OCI-LY1 (cell line): Measurements from ENCODE around the gene SF3A1.

Source experiments
- H2AFZ ChIP-seq: fragments of 200-600 bp; sonication (generic), shearing (Covaris generic); 2 replicates; pipeline ENCODE4 v1.6.0; 2014; ENCODE audit warnings: antibody characterized with exemption, mild to moderate bottlenecking, low read length
- H3F3A ChIP-seq: fragments of 200-600 bp; sonication (generic), shearing (Covaris generic); 2 replicates; pipeline ENCODE4 v1.6.0; 2014; ENCODE audit warnings: mild to moderate bottlenecking, antibody characterized with exemption, low read length, moderate library complexity; ENCODE audit not compliant: insufficient read depth
- H3K27ac ChIP-seq: fragments of 200-600 bp; sonication (generic); 2 replicates; pipeline ENCODE4 v1.5.1; 2014; ENCODE audit warnings: low read length, mixed run types, mild to moderate bottlenecking, low read depth; ENCODE audit not compliant: poor library complexity, severe bottlenecking
- H3K27me3 ChIP-seq: fragments of 200-600 bp; sonication (generic); 2 replicates; pipeline ENCODE4 v1.6.0; 2014; ENCODE audit warnings: antibody characterized with exemption, mild to moderate bottlenecking, low read length, moderate library complexity; ENCODE audit not compliant: insufficient read depth
- H3K36me3 ChIP-seq: fragments of 200-600 bp; sonication (generic); 2 replicates; pipeline ENCODE4 v1.6.1; 2014; ENCODE audit warnings: mild to moderate bottlenecking, antibody characterized with exemption, low read length, moderate library complexity, mixed read lengths; ENCODE audit not compliant: insufficient read depth
- H3K4me1 ChIP-seq: fragments of 200-600 bp; sonication (generic); 2 replicates; pipeline ENCODE4 v1.5.1; 2014; ENCODE audit warnings: mild to moderate bottlenecking, low read length, moderate library complexity; ENCODE audit not compliant: insufficient read depth, severe bottlenecking
- H3K4me2 ChIP-seq: fragments of 200-600 bp; sonication (generic), shearing (Covaris generic); 2 replicates; pipeline ENCODE4 v1.6.1; 2014; ENCODE audit warnings: low read length
- H3K4me3 ChIP-seq: fragments of 200-600 bp; sonication (generic); 2 replicates; pipeline ENCODE4 v1.5.1; 2014; ENCODE audit warnings: low read length, low read depth, mild to moderate bottlenecking, mixed read lengths; ENCODE audit not compliant: poor library complexity, severe bottlenecking
- H3K79me2 ChIP-seq: fragments of 200-600 bp; shearing (Covaris generic); 2 replicates; pipeline ENCODE4 v1.6.1; 2016; ENCODE audit warnings: mixed run types, low read length, mixed read lengths; ENCODE audit not compliant: insufficient read depth
- H3K9ac ChIP-seq: fragments of 200-600 bp; sonication (generic), shearing (Covaris generic); 2 replicates; pipeline ENCODE4 v1.6.1; 2014; ENCODE audit warnings: mild to moderate bottlenecking, low read length, mixed read lengths
- H3K9me2 ChIP-seq: fragments of 200-600 bp; sonication (generic), shearing (Covaris generic); 2 replicates; pipeline ENCODE4 v1.6.1; 2014; ENCODE audit warnings: low read depth, mild to moderate bottlenecking, low read length, mixed read lengths
- H3K9me3 ChIP-seq: fragments of 200-600 bp; shearing (Covaris generic); 2 replicates; pipeline ENCODE4 v1.6.1; 2014; ENCODE audit warnings: low read length, mixed read lengths
- H4K20me1 ChIP-seq: fragments of 200-600 bp; sonication (generic), shearing (Covaris generic); 2 replicates; pipeline ENCODE4 v1.6.0; 2016; ENCODE audit warnings: mild to moderate bottlenecking, low read length; ENCODE audit not compliant: insufficient read depth
- EZH2 ChIP-seq: fragments of 200-600 bp; sonication (generic), shearing (Covaris generic); IDR thresholded peaks from 2 replicates; pipeline ENCODE4 v1.8.0; 2017; ENCODE audit warnings: borderline replicate concordance, mixed run types, mild to moderate bottlenecking, antibody characterized with exemption, low read length, moderate library complexity, mixed read lengths
- TF ChIP-seq, protein P1 (sequence below): fragments of 200-600 bp; sonication (generic), shearing (Covaris generic); IDR thresholded peaks from 2 replicates; pipeline ENCODE4 v1.5.1; 2017; ENCODE audit warnings: mild to moderate bottlenecking, antibody characterized with exemption, low read length, moderate library complexity, mixed read lengths

Gene SF3A1

DNA sequence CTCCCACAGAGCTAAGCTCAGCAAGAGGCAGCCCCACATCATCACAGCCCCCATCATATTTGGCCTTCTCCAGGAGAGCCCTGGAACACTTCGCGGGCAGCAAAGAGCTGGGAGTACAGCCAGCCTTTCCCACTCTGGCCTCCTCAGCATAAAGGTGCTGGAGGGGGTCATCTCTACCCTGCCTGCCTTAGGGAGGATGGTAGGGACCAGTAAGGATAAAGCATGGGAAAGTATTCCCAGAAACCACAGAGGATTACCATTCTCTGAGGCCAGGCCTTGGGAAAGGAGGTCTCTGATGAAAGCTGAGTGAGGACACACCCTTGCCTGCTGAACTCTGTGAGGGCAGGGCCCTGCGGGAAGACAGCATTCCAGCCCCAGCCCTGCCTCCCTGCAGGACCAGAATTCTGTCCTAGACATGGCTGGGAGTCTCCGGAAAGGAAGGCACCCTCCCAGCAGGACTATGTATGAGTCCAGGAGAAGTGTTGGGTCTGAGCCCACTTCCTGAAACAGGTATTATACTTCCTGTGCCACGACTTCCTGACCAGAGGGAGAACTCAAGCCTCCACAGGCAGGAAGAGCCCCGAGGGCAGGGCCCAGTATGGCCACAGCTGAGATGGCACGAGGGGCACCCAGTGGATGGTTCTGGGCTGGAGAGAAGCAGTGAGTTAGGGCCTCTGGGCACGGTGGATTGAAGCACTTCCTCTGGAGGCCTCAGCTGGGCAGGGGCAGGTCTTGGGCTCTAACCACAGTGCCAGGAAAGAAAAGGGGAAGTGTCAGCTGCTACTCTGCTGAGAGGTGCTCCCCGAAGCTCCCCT lies 54.5 kb downstream of the SF3A1 start:
- H3K4me1 ChIP-seq, result peaks cover 58% of the 10 kb centered on the region
- H3K9me3 ChIP-seq, result no peaks in the 10 kb centered on the region
- no peak overlapping the region for H3K4me3 ChIP-seq
- peak overlapping the region; percentile 5; the same call in 1 of the 2 replicates for H3K9ac ChIP-seq
- no peaks in the 10 kb centered on the region for H4K20me1 ChIP-seq
- peaks cover 17% of the 10 kb centered on the region; the same call in 1 of the 2 replicates for H3K36me3 ChIP-seq
- H3K9me2 ChIP-seq, result no peaks in the 10 kb centered on the region
- H3F3A ChIP-seq, result 0 out of 2 replicates have a peak, but pooled peaks cover 3% of the 10 kb centered on the region
- no peaks in the 10 kb centered on the region for H3K27me3 ChIP-seq
- no peaks in the 10 kb centered on the region for H3K79me2 ChIP-seq
- TF ChIP-seq, protein P1, sequence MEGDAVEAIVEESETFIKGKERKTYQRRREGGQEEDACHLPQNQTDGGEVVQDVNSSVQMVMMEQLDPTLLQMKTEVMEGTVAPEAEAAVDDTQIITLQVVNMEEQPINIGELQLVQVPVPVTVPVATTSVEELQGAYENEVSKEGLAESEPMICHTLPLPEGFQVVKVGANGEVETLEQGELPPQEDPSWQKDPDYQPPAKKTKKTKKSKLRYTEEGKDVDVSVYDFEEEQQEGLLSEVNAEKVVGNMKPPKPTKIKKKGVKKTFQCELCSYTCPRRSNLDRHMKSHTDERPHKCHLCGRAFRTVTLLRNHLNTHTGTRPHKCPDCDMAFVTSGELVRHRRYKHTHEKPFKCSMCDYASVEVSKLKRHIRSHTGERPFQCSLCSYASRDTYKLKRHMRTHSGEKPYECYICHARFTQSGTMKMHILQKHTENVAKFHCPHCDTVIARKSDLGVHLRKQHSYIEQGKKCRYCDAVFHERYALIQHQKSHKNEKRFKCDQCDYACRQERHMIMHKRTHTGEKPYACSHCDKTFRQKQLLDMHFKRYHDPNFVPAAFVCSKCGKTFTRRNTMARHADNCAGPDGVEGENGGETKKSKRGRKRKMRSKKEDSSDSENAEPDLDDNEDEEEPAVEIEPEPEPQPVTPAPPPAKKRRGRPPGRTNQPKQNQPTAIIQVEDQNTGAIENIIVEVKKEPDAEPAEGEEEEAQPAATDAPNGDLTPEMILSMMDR, result no peak
- no peak for TF ChIP-seq EZH2
- H3K4me2 ChIP-seq, result peak overlapping the region; percentile 28; the same call in 1 of the 2 replicates
- peak overlapping the region; percentile 99 for H3K27ac ChIP-seq
- no peak overlapping the region for H2AFZ ChIP-seq

DNA sequence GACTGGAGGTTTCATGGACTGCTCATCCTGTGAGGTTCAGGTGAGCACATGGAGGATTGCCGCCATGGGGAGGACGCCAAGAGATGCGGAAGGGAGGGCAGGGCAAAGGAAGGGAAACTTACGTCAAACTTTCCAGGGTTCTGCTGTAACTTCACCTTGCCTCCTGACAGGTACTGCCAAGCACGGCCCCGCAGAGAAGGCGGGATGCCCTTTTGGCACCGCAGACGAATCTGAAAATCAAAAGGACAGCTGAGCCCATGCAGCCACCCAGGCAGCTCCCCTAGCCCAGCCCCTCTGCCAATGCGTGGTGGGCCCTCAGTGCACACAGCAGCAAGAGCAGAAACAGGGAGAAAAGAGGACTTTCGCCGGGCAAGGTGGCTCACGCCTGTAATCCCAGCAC lies 57.4 kb downstream of the SF3A1 start:
- H3K27ac ChIP-seq, result no peak overlapping the region
- no peak overlapping the region for H3K4me2 ChIP-seq
- no peak overlapping the region for H3K4me3 ChIP-seq
- peaks cover 38% of the 10 kb centered on the region for H3K4me1 ChIP-seq
- no peaks in the 10 kb centered on the region for H3F3A ChIP-seq
- no peaks in the 10 kb centered on the region for H3K9me2 ChIP-seq
- H3K79me2 ChIP-seq, result no peaks in the 10 kb centered on the region
- no peak overlapping the region for H2AFZ ChIP-seq
- no peak for TF ChIP-seq EZH2
- H3K27me3 ChIP-seq, result no peaks in the 10 kb centered on the region
- no peaks in the 10 kb centered on the region for H4K20me1 ChIP-seq
- peaks cover 20% of the 10 kb centered on the region; the same call in 1 of the 2 replicates for H3K36me3 ChIP-seq
- H3K9ac ChIP-seq, result no peak overlapping the region
- no peaks in the 10 kb centered on the region for H3K9me3 ChIP-seq

DNA sequence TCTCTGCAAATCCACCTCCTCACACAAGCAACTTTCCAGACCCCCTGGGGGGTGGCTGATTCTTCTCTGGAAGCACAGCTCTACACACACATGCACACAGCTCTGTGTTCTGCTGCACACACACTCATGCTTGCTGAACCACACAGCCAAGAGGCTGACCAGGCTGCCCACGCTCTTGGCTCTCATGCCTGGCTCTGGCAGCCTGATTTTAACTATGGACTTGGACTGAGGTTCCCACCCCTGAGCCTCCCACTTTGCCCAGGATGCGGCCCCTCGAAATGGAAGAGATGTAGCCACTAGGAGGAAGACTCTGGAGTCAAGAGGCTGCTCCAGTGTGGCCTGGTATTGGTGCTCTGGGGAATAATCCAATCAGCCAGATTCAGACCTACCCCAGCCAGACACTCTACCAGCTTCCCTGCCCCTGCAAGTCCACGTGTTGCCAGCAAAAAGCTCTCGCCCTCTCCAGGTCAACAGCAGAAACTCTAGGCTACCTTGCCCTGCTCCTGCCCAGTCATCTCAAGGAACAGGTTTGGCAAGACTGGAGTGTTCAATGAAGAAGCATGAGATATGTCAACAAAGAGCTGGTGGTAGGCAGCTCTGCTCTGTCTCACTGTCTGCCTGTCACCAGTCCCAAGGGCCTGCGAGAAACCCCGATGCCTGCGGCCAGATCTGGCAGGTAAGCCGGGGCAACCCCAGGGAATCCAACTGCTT lies 58.5 kb downstream of the SF3A1 start:
- H3K4me2 ChIP-seq, result no peak overlapping the region
- H3F3A ChIP-seq, result no peaks in the 10 kb centered on the region
- H3K27ac ChIP-seq, result no peak overlapping the region
- H4K20me1 ChIP-seq, result no peaks in the 10 kb centered on the region
- H3K4me1 ChIP-seq, result peaks cover 26% of the 10 kb centered on the region
- no peak overlapping the region for H3K4me3 ChIP-seq
- no peaks in the 10 kb centered on the region for H3K79me2 ChIP-seq
- H3K27me3 ChIP-seq, result no peaks in the 10 kb centered on the region
- no peak overlapping the region for H3K9ac ChIP-seq
- TF ChIP-seq, protein P1, result no peak
- H3K9me3 ChIP-seq, result no peaks in the 10 kb centered on the region
- H3K36me3 ChIP-seq, result peaks cover 20% of the 10 kb centered on the region; the same call in 1 of the 2 replicates
- H2AFZ ChIP-seq, result no peak overlapping the region
- H3K9me2 ChIP-seq, result no peaks in the 10 kb centered on the region
